Lower leg skin (tissue), 3 donors: ENCODE measurements around the gene SPATA33.

Source experiments
- POLR2A ChIP-seq, 2 donors: fragments of 450-650 bp; IDR thresholded peaks; one replicate each; pipeline ENCODE4 v1.6.1; 2016 to 2017; ENCODE audit warnings: antibody characterized with exemption in 2 of 2, mild to moderate bottlenecking in 1 of 2, moderate library complexity in 1 of 2
- TF ChIP-seq, protein P1 (sequence below), 3 donors: fragments of 450-650 bp; IDR thresholded peaks; one replicate each; pipeline ENCODE4 v1.5.1; 2016; ENCODE audit warnings: antibody characterized with exemption in 3 of 3, mild to moderate bottlenecking in 3 of 3, moderate library complexity in 2 of 3

DNA sequence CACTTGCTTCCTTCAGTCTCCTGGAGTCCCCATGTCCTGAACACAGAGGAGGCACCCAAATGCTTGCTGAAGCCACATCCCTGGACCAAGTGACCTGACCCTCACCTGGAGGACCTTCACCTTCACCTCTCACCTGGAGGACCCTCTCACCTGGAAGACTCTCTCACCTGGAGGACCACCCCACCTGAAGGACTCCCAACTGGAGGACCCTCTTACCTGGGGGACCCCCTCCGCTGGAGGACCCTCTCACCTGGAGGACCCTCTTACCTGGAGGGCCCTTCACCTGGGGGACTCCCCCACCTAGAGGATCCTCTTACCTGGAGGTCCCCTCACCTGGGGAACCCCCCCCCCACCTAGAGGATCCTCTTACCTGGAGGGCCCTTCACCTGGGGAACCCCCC is 28.3 kb downstream of the SPATA33 start:
- no peak for TF ChIP-seq POLR2A (IDR thresholded peaks at IDR 0.05)
- TF ChIP-seq, protein P1, sequence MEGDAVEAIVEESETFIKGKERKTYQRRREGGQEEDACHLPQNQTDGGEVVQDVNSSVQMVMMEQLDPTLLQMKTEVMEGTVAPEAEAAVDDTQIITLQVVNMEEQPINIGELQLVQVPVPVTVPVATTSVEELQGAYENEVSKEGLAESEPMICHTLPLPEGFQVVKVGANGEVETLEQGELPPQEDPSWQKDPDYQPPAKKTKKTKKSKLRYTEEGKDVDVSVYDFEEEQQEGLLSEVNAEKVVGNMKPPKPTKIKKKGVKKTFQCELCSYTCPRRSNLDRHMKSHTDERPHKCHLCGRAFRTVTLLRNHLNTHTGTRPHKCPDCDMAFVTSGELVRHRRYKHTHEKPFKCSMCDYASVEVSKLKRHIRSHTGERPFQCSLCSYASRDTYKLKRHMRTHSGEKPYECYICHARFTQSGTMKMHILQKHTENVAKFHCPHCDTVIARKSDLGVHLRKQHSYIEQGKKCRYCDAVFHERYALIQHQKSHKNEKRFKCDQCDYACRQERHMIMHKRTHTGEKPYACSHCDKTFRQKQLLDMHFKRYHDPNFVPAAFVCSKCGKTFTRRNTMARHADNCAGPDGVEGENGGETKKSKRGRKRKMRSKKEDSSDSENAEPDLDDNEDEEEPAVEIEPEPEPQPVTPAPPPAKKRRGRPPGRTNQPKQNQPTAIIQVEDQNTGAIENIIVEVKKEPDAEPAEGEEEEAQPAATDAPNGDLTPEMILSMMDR (IDR thresholded peaks at IDR 0.05) = no peak
